GM12878 (cell line): ENCODE measurements around the gene GPC5. TPM values are rescaled to one million over a fixed set of nuclear protein-coding genes. Genes with fewer than 3 reads are reported as not detected.

Source experiments
- ATAC-seq: fragments of 200-7000 bp; cut with Tn5 transposase; 3 replicates; pipeline ENCODE4 v1.9.1; 2020; ENCODE audit warnings: mild to moderate bottlenecking, moderate library complexity
- BruUV-seq: library from RNA; stranded (reverse); fragments of 400-500 nt; replicated peaks from 2 replicates; lab custom pipeline; 2021; lab: Mats Ljungman, UMichigan
- CTCF ChIA-PET: fragments of 300-600 bp; sonication (Branson Sonifier 250); formaldehyde crosslinking; extraction: SDS; loops from one replicate; lab custom pipeline; 2021; ENCODE audit warnings: inconsistent platforms; lab: Yijun Ruan, JAX
- POLR2A ChIA-PET: fragments of 350-600 bp; formaldehyde crosslinking; extraction: SDS; loops from one replicate; lab custom pipeline; 2021; ENCODE audit warnings: inconsistent platforms; lab: Charles Lee
- RAD21 ChIA-PET: fragments of 300-600 bp; sonication (Branson Sonifier 250); formaldehyde crosslinking; loops from one replicate; lab custom pipeline; 2023; ENCODE audit warnings: antibody characterized with exemption; ENCODE audit not compliant: unreplicated experiment; lab: Charles Lee
- SMC1A ChIA-PET: fragments of 300-600 bp; sonication (Branson Sonifier 250); formaldehyde crosslinking; loops from one replicate; lab custom pipeline; 2023; ENCODE audit not compliant: unreplicated experiment, uncharacterized antibody; lab: Charles Lee
- DNase-seq: peaks from one replicate; pipeline ENCODE4 v3.0.0-alpha.2; 2011; ENCODE audit warnings: low read depth, low spot score
- FAIRE-seq: peaks from 3 replicates; lab custom pipeline; 2011; peaks lifted over from hg19 to GRCh38; lab: Jason Lieb, UNC
- H2AFZ ChIP-seq: 2 replicates; pipeline ENCODE4 v1.6.0; 2011; ENCODE audit warnings: low read depth, low read length, control low read depth; ENCODE audit not compliant: control insufficient read depth
- H3K27ac ChIP-seq: 2 replicates; pipeline ENCODE4 v1.5.1; 2011; ENCODE audit warnings: control low read depth; ENCODE audit not compliant: control insufficient read depth, insufficient read depth
- H3K27me3 ChIP-seq, 2 experiments: replicated peaks in 1 of 2; 2 replicates each; pipeline versions ENCODE4 v1.6.0 to v1.6.1; 2011; ENCODE audit warnings: low read length in 1 of 2; ENCODE audit not compliant: control insufficient read depth in 2 of 2, insufficient read depth in 2 of 2
- H3K36me3 ChIP-seq, 2 experiments: 2 replicates each; pipeline ENCODE4 v1.5.1; 2011; ENCODE audit warnings: low read length in 1 of 2; ENCODE audit not compliant: control insufficient read depth in 2 of 2, insufficient read depth in 2 of 2
- H3K4me1 ChIP-seq: 2 replicates; pipeline ENCODE4 v1.6.1; 2011; ENCODE audit warnings: mild to moderate bottlenecking, low read length, moderate library complexity, mixed read lengths; ENCODE audit not compliant: control insufficient read depth, insufficient read depth
- H3K4me2 ChIP-seq: 2 replicates; pipeline ENCODE4 v1.6.0; 2011; ENCODE audit warnings: control low read depth; ENCODE audit not compliant: control insufficient read depth, insufficient read depth
- H3K4me3 ChIP-seq: fragments of 200-600 bp; sonication (generic); 2 replicates; pipeline ENCODE4 v1.5.1; 2016
- H3K79me2 ChIP-seq: 2 replicates; pipeline ENCODE4 v1.6.0; 2011; ENCODE audit warnings: low read length; ENCODE audit not compliant: control insufficient read depth, insufficient read depth
- H3K9ac ChIP-seq: 2 replicates; pipeline ENCODE4 v1.8.0; 2011; ENCODE audit warnings: low read length, control low read depth, mixed read lengths; ENCODE audit not compliant: control insufficient read depth, insufficient read depth
- H3K9me3 ChIP-seq: replicated peaks from 3 replicates; pipeline ENCODE4 v1.5.1; 2011; ENCODE audit warnings: mild to moderate bottlenecking, low read length; ENCODE audit not compliant: control insufficient read depth, insufficient read depth
- H4K20me1 ChIP-seq: 2 replicates; pipeline ENCODE4 v1.6.0; 2011; ENCODE audit not compliant: control insufficient read depth, insufficient read depth
- BACH1 ChIP-seq: fragments of 450-650 bp; IDR thresholded peaks from 2 replicates; pipeline ENCODE4 v1.6.1; 2017; ENCODE audit warnings: mild to moderate bottlenecking, borderline replicate concordance
- CBX5 ChIP-seq: sonication (generic); IDR thresholded peaks from 2 replicates; pipeline ENCODE4 v1.6.1; 2016; ENCODE audit warnings: low read depth, moderate library complexity, mild to moderate bottlenecking, inconsistent platforms
- ETV6 ChIP-seq, 2 experiments: fragments of 450-650 bp in 1 of 2; IDR thresholded peaks in 1 of 2; conservative IDR thresholded peaks in 1 of 2; 2 replicates each; pipeline ENCODE4 v1.6.1; 2014; ENCODE audit warnings: antibody characterized with exemption in 1 of 2, borderline replicate concordance in 1 of 2, low read depth in 1 of 2, mild to moderate bottlenecking in 1 of 2, moderate library complexity in 1 of 2
- FOXM1 ChIP-seq: IDR thresholded peaks from 2 replicates; pipeline ENCODE4 v1.6.1; 2012; ENCODE audit warnings: low read depth, mild to moderate bottlenecking, inconsistent platforms, low read length, moderate library complexity
- IKZF2 ChIP-seq, 2 experiments: fragments of 450-650 bp; IDR thresholded peaks; 2 replicates each; pipeline ENCODE4 v1.6.1; 2017; ENCODE audit warnings: mild to moderate bottlenecking in 2 of 2, moderate library complexity in 2 of 2
- MTA3 ChIP-seq: IDR thresholded peaks from 2 replicates; pipeline ENCODE4 v1.6.1; 2012; ENCODE audit warnings: low read length, inconsistent platforms, borderline replicate concordance
- REST ChIP-seq: IDR thresholded peaks from 2 replicates; pipeline ENCODE4 v1.6.1; 2012; ENCODE audit warnings: mild to moderate bottlenecking, low read depth, low read length
- RUNX3 ChIP-seq: IDR thresholded peaks from 2 replicates; pipeline ENCODE4 v1.6.1; 2012; ENCODE audit warnings: low read length, inconsistent platforms
- SPI1 ChIP-seq: IDR thresholded peaks from 2 replicates; pipeline ENCODE4 v1.6.1; 2011; ENCODE audit warnings: low read depth, mild to moderate bottlenecking, low read length, moderate library complexity, borderline replicate concordance; ENCODE audit not compliant: insufficient read depth
- USF2 ChIP-seq: IDR thresholded peaks from 2 replicates; pipeline ENCODE4 v1.6.1; 2011; ENCODE audit warnings: low read depth, low read length, improper control_type of control experiment, borderline replicate concordance
- WGBS: methylation state at CpG from one replicate; pipeline ENCODE4 v1.1.6; 2016; ENCODE audit warnings: low lambda C conversion rate; ENCODE audit not compliant: insufficient replicate concordance, insufficient coverage; ENCODE audit errors: missing lambda C conversion rate; 5-methylcytosine and 5-hydroxymethylcytosine counted together
- in situ Hi-C: fragments of 300-500 bp; cut with MboI; formaldehyde crosslinking; loops from 9 replicates; pipeline ENCODE4 v1.14.3; 2018; ENCODE audit warnings: mixed read lengths
- intact Hi-C: fragments of 100-400 bp; cut with micrococcal nuclease; formaldehyde crosslinking; loops from one replicate; pipeline ENCODE4 v1.14.2; 2022; ENCODE audit not compliant: unreplicated experiment
- polyA plus RNA-seq, 11 experiments: library from polyadenylated mRNA; depleted of rRNA in 4 of 11; unstranded in 6 of 11; stranded (reverse) in 5 of 11; fragments of >200 nt; fragmentation: Nextera tagmentation in 4 of 11; fragmentation: Illumina TruSeq in 1 of 11; extraction: Ambion mirVana in 4 of 11; extraction: Trizol in 1 of 11; gene quantifications; 1 replicate in 1 of 11; 2 replicates in 10 of 11; pipeline versions ENCODE4 v1.2.1 to v1.2.3, GENCODE V29; 2011 to 2016; ENCODE audit warnings: inconsistent platforms in 2 of 11, missing spikeins in 2 of 11, low read depth in 1 of 11
- total RNA-seq, 4 experiments: library from RNA; depleted of rRNA in 3 of 4; stranded (reverse); fragments of >200 nt in 3 of 4; fragmentation: Illumina TruSeq in 1 of 4; extraction: Trizol in 1 of 4; gene quantifications; 2 replicates each; pipeline versions ENCODE4 v1.2.1 to v1.2.3, GENCODE V29; 2013 to 2021

GPC5 gene
- total and polyA plus RNA-seq, 10 of the 15 experiments (the other 5 are each of a cell fraction or from before 2014, with no cell fraction given): 0.05 to 0.87 (median 0.44) TPM; not detected in 1

- FAIRE-seq: no peak
- no peaks in the 10 kb centered on the region for H4K20me1 ChIP-seq
- POLR2A ChIA-PET: no interaction called here
- no TSS peak for BruUV-seq
- H2AFZ ChIP-seq: no peak overlapping the region
- RAD21 ChIA-PET: no interaction called here
- TF ChIP-seq FOXM1 (no peak), CBX5 (no peak), BACH1 (no peak), RUNX3 (no peak), USF2 (no peak)
- no peak overlapping the region for H3K9ac ChIP-seq
- H3K79me2 ChIP-seq: no peaks in the 10 kb centered on the region
- H3K27me3 ChIP-seq: no peaks in the 10 kb centered on the region
- no peak for DNase-seq
- intact Hi-C loops (no loop called here), in situ Hi-C loops (no loop called here)
- H3K4me1 ChIP-seq: no peaks in the 10 kb centered on the region
- H3K4me2 ChIP-seq: no peak overlapping the region
- SMC1A ChIA-PET: no interaction called here
- CTCF ChIA-PET: no interaction called here
- 27% methylated on average over 1 of the region's 1 CpG for WGBS
- H3K9me3 ChIP-seq: no peaks in the 10 kb centered on the region
- no peak overlapping the region for H3K4me3 ChIP-seq
- no peak overlapping the region for H3K27ac ChIP-seq
- no peak for ATAC-seq
- H3K36me3 ChIP-seq: no peaks in the 10 kb centered on the region
Measured at GRCh38 chr13:92444244-92444643, 1045.8 kb downstream of the GPC5 start.

GRCh38 chr13:92451060-92451459 lies 1052.6 kb downstream of the GPC5 start:
- SMC1A ChIA-PET: interaction anchor here (1.2 kb wide), 1 partner anchor 11 kb away, joined by 4 read pairs; no protein-coding TSS in a partner anchor
- ATAC-seq: no peak

More at GRCh38 chr13:92451060-92451459, 1052.6 kb downstream of the GPC5 start:
- RAD21 ChIA-PET: no interaction called here
- BruUV-seq: no TSS peak
- intact Hi-C loops: no loop called here
- FAIRE-seq: no peak
- H2AFZ ChIP-seq: no peak overlapping the region
- TF ChIP-seq MTA3 (no peak), SPI1 (no peak), IKZF2 (IDR thresholded peaks at IDR 0.05) (no peak), ETV6 (conservative IDR thresholded peaks at IDR 0.05 in 1 of 2, IDR thresholded peaks at IDR 0.05 in 1 of 2; ENCODE audit: borderline replicate concordance in 1 of 2, low read depth in 1 of 2) (no peak), REST (no peak)
- no peaks in the 10 kb centered on the region for H3K36me3 ChIP-seq
- no peaks in the 10 kb centered on the region for H4K20me1 ChIP-seq
- in situ Hi-C loops: no loop called here
- H3K27me3 ChIP-seq: no peaks in the 10 kb centered on the region
- H3K9ac ChIP-seq: no peak overlapping the region
- 0% methylated on average over 1 of the region's 1 CpG for WGBS
- no peaks in the 10 kb centered on the region for H3K79me2 ChIP-seq
- no peak overlapping the region for H3K4me3 ChIP-seq
- H3K4me2 ChIP-seq: no peak overlapping the region
- H3K4me1 ChIP-seq: no peaks in the 10 kb centered on the region
- H3K27ac ChIP-seq: no peak overlapping the region
- H3K9me3 ChIP-seq: no peaks in the 10 kb centered on the region
- POLR2A ChIA-PET: no interaction called here
- CTCF ChIA-PET: no interaction called here
- no peak for DNase-seq
